GM21390 (cell line): ENCODE data around the gene GIMAP2.
"Not testable (repeated sequence)": the region's sequence is repeated elsewhere in the genome, so short reads cannot be mapped to it uniquely, and the experiment has no call there.

Experiments used
- ATAC-seq: cut with Tn5 transposase; IDR thresholded peaks from one replicate; pipeline ENCODE4 v1.9.1; 2021; ENCODE audit not compliant: unreplicated experiment

Gene GIMAP2

GRCh38 chr7:150676276-150676675, 9.2 kb upstream of the GIMAP2 start:
- ATAC-seq = not testable (repeated sequence)

- ATAC-seq = not testable (repeated sequence)
Measured at GRCh38 chr7:150676854-150677253, 8.7 kb upstream of the GIMAP2 start.

DNA sequence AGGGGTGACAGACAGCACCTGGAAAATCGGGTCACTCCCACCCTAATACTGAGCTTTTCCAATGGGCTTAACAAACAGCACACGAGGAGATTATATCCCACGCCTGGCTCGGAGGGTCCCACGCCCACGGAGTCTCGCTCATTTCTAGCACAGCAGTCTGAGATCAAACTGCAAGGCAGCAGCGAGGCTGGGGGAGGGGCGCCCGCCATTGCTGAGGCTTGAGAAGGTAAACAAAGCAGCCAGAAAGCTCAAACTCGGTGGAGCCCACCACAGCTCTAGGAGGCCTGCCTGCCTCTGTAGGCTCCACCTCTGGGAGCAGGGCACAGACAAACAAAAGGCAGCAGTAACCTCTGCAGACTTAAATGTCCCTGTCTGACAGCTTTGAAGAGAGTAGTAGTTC, 6.9 kb upstream of the GIMAP2 start:
- not testable (repeated sequence) for ATAC-seq

- not testable (repeated sequence) for ATAC-seq
Measured at GRCh38 chr7:150680364-150680763, 5.1 kb upstream of the GIMAP2 start.

DNA sequence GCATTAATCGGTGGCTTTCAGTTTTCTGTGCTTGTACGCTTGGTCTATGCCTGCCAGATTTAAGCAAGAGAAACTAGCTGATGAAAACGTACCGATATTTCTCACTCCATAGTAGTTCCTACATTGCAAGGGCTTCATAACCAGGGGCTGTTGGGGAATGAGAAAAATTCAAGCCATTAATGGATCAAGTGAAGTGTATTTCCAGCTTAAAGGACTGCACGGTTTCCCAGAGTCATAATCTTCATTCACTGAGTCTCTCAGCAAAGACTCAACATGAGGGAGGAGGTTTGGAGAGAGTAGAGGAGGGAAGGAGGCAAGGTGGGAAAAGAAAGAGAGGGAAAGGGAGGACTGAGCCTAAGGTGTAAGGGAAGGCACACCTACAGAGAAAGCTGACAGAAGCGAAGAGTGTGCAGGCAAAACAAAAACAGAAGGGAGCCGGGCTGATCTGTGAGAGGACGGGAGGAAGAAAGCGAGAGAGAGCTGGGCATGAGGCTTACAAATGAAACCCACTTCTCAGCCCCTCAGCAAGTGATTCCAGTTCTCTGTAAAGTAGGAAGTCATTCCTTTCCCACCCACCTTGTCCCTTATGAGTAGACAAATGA, 625 bp downstream of the GIMAP2 start:
- peak; percentile 49 for ATAC-seq

- ATAC-seq = no peak
Measured at GRCh38 chr7:150688630-150689029, 3.1 kb downstream of the GIMAP2 start.

GRCh38 chr7:150695654-150696053, 10.1 kb downstream of the GIMAP2 start:
- no peak for ATAC-seq

DNA sequence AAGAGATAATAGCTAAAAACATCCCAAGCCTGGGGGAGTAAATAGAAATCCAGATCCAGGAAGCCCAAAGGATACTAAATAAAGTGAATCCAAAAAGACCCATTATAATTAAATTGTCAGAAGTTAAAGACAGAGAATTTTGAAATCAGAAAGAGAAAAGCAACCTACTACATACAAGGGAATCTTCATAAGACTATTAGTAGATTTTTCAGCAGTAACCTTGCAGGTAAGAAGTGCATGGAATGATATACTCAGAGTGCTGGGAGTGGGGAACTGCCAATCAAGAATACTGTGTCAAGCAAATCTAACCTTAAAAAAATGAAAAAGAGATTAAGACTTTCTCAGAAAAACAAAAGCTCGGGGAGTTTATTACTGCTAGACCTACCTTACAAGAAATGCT, 17.7 kb downstream of the GIMAP2 start:
- ATAC-seq = no peak

DNA sequence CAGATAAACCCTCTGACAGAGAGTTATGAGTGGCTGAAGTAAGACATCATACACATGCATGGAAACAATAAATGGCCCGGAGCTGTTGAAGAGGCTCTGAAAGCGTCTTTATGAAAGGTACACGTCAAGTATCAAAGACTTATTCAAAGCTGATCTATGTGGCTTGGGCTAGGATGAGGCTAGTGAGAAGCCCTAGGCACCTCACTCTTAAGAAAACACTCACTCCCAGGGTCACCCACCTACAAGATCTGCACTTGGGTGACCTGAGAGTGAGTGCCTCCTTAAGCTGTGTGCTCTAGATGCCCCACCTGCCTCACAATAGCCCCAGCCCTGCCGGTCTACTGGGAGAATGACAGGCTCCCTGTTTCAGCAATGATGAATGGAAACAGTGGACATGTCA, 29.8 kb downstream of the GIMAP2 start:
- ATAC-seq = no peak

- no peak for ATAC-seq
Measured at GRCh38 chr7:150715738-150716137, 30.2 kb downstream of the GIMAP2 start.

- no peak for ATAC-seq
Measured at GRCh38 chr7:150716368-150716767, 30.9 kb downstream of the GIMAP2 start, which contains the start of gene GIMAP1. Gene GIMAP1 (plus strand): TSS chr7:150716613. CDS start chr7:150719048, 2,435 bp downstream.

DNA sequence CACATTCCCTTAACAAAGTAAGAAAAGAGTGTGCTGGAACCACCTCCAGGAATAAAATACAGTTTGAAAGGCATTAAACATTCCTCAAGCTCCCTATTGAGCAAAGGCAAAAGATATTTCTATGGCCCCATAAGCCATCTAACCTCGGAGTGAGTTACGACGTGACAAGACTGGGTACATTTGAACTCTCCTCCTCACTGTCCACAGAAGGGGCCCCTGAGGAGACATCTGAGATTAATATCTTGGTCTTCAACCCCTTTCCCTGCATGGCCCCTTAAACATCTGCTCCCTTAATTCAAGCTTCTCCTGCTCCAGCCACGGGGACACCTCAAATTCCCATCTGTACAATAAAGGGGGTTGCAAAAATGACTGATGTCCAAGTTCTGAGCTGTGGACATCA, 31.4 kb downstream of the GIMAP2 start:
- ATAC-seq = no peak

- no peak for ATAC-seq
Measured at GRCh38 chr7:150717814-150718420, 32.4 kb downstream of the GIMAP2 start.

- ATAC-seq = no peak
Measured at GRCh38 chr7:150719436-150719835, 33.9 kb downstream of the GIMAP2 start.

DNA sequence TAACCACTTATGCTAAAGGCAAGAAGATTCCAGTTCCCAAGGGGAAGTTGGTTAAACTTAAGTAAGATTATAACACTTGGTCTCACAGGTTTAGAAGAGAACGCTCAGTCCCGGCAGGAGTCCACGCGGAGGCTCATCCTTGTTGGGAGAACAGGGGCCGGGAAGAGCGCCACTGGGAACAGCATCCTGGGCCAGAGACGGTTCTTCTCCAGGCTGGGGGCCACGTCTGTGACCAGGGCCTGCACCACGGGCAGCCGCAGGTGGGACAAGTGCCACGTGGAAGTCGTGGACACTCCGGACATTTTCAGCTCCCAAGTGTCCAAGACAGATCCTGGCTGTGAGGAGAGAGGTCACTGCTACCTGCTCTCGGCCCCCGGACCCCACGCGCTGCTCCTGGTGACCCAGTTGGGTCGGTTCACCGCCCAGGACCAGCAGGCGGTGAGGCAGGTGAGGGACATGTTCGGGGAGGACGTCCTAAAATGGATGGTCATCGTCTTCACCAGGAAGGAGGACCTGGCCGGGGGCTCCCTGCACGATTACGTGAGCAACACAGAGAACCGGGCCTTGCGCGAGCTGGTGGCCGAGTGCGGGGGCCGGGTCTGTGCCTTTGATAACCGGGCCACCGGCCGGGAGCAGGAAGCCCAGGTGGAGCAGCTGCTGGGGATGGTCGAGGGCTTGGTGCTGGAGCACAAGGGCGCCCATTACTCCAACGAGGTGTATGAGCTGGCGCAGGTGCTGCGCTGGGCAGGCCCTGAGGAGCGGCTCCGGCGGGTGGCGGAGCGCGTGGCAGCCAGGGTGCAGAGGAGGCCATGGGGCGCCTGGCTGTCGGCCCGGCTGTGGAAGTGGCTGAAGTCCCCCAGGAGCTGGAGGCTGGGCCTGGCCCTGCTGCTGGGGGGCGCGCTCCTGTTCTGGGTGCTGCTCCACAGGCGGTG, 34.7 kb downstream of the GIMAP2 start:
- ATAC-seq = no peak

GRCh38 chr7:150721970-150722373, 36.5 kb downstream of the GIMAP2 start:
- no peak for ATAC-seq

GRCh38 chr7:150722431-150722931, 37.0 kb downstream of the GIMAP2 start:
- ATAC-seq = no peak

GRCh38 chr7:150723467-150723866, 38.0 kb downstream of the GIMAP2 start:
- no peak for ATAC-seq

DNA sequence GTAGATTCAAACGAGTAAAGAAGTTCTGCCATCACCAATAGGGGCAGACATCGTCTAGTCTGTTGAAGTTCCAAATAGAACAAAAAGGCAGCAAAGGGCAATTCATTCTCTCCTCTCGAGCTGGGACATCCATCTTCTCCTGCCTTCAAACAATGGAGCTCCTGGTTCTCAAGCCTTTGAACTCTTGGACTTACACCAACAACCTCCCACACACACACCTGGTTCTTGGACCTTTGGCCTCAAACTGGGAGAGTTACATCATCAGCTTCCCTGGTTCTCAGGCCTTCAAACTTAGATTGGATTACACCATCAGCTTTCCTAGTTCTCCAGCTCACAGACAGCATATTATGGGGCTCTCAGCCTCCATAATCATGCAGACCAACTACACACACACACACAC, 41.9 kb downstream of the GIMAP2 start:
- ATAC-seq = no peak

DNA sequence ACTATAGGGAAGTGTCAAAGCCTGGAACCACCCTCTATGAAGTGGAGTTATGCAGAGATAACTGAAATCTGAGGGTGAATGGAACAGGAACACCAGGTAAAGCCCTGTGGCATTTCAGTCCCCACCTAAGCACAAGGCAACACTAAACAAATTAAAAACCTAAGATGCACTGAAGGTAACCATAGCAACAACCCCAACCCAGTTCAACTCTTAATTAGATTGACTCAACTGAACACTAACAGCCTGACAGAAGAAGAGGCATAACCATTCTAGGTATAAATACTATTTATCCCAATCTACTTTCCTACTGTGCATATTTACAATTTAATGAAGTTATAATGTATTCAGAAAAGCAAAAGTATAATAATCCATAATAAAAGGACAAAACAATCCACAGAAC, 42.5 kb downstream of the GIMAP2 start:
- ATAC-seq = no peak

GRCh38 chr7:150728609-150729008, 43.1 kb downstream of the GIMAP2 start:
- no peak for ATAC-seq

DNA sequence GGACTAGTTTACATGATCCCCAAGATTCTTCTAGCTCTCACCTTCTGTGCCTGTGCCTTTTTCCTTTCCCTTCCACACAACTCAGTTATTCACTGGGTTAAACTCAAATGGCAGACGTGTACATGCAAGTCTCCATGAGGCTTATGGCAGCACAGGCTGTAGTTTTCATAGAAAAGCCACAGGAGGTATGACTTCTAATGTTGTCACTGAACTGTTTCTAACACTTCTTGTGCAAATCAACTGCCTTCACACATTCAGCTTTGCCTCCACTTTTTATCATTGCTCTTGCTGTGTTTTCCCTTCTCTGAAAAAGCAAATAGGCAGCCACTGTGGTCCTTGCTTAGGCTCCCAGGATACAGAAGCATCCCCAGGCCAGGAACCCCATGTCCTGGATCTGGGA, 46.4 kb downstream of the GIMAP2 start:
- no peak for ATAC-seq
